ENCODE measurements around the gene TARBP1.

- TF ChIP-seq EP300 (IDR thresholded peaks at IDR 0.05) (no peak), CTCF (IDR thresholded peaks at IDR 0.05) (no peak)
Observed at GRCh38 chr1:234434706-234435105, 44.3 kb downstream of the TARBP1 start.
